Gastrocnemius medialis (tissue), 4 donors: ENCODE results near the gene MEF2D. TPM values are rescaled to one million over a fixed set of nuclear protein-coding genes. Genes with fewer than 3 reads are reported as not detected.

Experiments
- ATAC-seq, 2 donors: fragments of 150-250 bp; one replicate each; pipeline ENCODE4 v1.9.1; 2016
- DNase-seq, 2 donors: peaks; one replicate each; pipeline ENCODE4 v3.0.0-alpha.2; 2019
- H3K27ac ChIP-seq, 4 donors: fragments of 200-600 bp; sonication (generic); 1 replicate in 1 of 4; 2 replicates in 3 of 4; pipeline ENCODE4 v1.5.1; 2016 to 2018; ENCODE audit warnings: mild to moderate bottlenecking in 2 of 4, moderate library complexity in 1 of 4
- H3K27me3 ChIP-seq, 3 donors: fragments of 200-600 bp; sonication (generic) in 2 of 3; 1 replicate in 1 of 3; 2 replicates in 2 of 3; pipeline versions ENCODE4 v1.5.1 to v1.6.0; 2016 to 2019; ENCODE audit warnings: mild to moderate bottlenecking in 1 of 3, moderate library complexity in 1 of 3
- H3K36me3 ChIP-seq, 2 donors: fragments of 200-600 bp; sonication (generic) in 1 of 2; one replicate each; pipeline ENCODE4 v1.5.1; 2017 to 2018
- H3K4me1 ChIP-seq, 2 donors: fragments of 200-600 bp; sonication (generic) in 1 of 2; one replicate each; pipeline ENCODE4 v1.5.1; 2016 to 2017; ENCODE audit warnings: mild to moderate bottlenecking in 2 of 2
- H3K4me3 ChIP-seq, 4 donors: fragments of 200-600 bp; sonication (generic) in 3 of 4; 1 replicate in 1 of 4; 2 replicates in 3 of 4; pipeline ENCODE4 v1.5.1; 2016 to 2019; ENCODE audit warnings: mild to moderate bottlenecking in 2 of 4
- H3K9me3 ChIP-seq, 3 donors: fragments of 200-600 bp; sonication (generic) in 2 of 3; 1 replicate in 1 of 3; 2 replicates in 2 of 3; pipeline ENCODE4 v1.5.1; 2016 to 2019
- POLR2A ChIP-seq, 2 donors: fragments of 450-650 bp; IDR thresholded peaks; one replicate each; pipeline ENCODE4 v1.6.1; 2017; ENCODE audit warnings: antibody characterized with exemption in 2 of 2, mild to moderate bottlenecking in 2 of 2, moderate library complexity in 2 of 2
- in situ Hi-C, 4 donors: fragments of 200-750 bp; cut with MboI; loops; one replicate each; pipeline versions ENCODE4 v1.15.0 to v1.8.0; 2017; ENCODE audit warnings: low sequenced_read_pairs in 4 of 4
- intact Hi-C: fragments of 100-400 bp; cut with DNase I; formaldehyde crosslinking; loops from one replicate; pipeline ENCODE4 v1.15.1; 2023; ENCODE audit warnings: low total_unique reads
- total RNA-seq, 4 donors: library from RNA; depleted of rRNA; stranded (reverse); fragments of >200 nt; gene quantifications; one replicate each; pipeline versions ENCODE4 v1.1.0 to v1.2.3, GENCODE V29; 2016
- TF ChIP-seq, protein P1 (sequence below), 5 experiments: fragments of 450-650 bp in 3 of 5; fragments of 200-600 bp in 2 of 5; sonication (generic) in 2 of 5; IDR thresholded peaks in 4 of 5; conservative IDR thresholded peaks in 1 of 5; 1 replicate in 4 of 5; 2 replicates in 1 of 5; pipeline ENCODE4 v1.5.1; 2016 to 2019; ENCODE audit warnings: antibody characterized with exemption in 5 of 5, mild to moderate bottlenecking in 3 of 5, moderate library complexity in 3 of 5

MEF2D gene
- total RNA-seq, 4 donors from 2014 or later, result 129 to 260 (median 168) TPM

DNA sequence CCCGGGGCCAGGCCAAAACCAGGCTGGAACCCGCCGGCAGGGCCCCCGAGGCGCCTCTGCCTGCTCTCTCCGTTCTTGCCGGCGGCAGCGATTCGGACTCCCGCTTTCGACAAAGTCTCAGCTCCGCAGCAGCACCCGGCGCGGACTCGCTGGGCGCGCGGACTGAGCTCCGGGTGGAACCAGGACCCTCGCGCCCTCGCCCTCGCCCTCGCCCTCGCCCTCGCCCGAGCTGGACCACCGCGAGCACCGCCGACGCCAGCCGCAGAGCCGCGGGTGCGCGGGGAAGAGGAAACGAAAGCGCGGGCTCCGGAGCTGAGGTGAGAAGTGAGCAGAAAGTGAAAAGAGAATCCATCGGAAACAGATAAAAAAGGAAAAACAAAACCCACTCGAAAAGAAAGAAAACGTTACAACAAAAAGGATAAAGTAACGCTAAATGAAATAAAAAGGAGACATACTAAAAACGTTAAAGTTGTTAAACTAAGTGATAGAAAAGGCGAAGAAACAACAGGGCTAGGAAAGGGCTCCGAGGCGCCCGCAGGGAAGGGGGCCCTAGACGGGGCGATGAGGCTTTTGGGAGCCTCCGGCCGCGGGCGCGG lies 64.9 kb downstream of the MEF2D start:
- TF ChIP-seq, protein P1, sequence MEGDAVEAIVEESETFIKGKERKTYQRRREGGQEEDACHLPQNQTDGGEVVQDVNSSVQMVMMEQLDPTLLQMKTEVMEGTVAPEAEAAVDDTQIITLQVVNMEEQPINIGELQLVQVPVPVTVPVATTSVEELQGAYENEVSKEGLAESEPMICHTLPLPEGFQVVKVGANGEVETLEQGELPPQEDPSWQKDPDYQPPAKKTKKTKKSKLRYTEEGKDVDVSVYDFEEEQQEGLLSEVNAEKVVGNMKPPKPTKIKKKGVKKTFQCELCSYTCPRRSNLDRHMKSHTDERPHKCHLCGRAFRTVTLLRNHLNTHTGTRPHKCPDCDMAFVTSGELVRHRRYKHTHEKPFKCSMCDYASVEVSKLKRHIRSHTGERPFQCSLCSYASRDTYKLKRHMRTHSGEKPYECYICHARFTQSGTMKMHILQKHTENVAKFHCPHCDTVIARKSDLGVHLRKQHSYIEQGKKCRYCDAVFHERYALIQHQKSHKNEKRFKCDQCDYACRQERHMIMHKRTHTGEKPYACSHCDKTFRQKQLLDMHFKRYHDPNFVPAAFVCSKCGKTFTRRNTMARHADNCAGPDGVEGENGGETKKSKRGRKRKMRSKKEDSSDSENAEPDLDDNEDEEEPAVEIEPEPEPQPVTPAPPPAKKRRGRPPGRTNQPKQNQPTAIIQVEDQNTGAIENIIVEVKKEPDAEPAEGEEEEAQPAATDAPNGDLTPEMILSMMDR (IDR thresholded peaks at IDR 0.05 in 4 of 5, conservative IDR thresholded peaks at IDR 0.05 in 1 of 5), result no peak
- TF ChIP-seq POLR2A (IDR thresholded peaks at IDR 0.05), result no peak
- Histone ChIP-seq H3K27ac (no peak overlapping the region), H3K4me3 (peak overlapping the region; percentile 18 to 57 (median 43)), H3K9me3 (no peaks in the 10 kb centered on the region), H3K36me3 (no peaks in the 10 kb centered on the region), H3K4me1 (peaks cover 10 to 16% of the 10 kb centered on the region in 2 donors), H3K27me3 (peaks cover 89 to 99% (median 97%) of the 10 kb centered on the region in 3 donors)
- intact Hi-C loops (no loop called here), in situ Hi-C loops (no loop called here)
- ATAC-seq, result no peak
- no peak for DNase-seq

DNA sequence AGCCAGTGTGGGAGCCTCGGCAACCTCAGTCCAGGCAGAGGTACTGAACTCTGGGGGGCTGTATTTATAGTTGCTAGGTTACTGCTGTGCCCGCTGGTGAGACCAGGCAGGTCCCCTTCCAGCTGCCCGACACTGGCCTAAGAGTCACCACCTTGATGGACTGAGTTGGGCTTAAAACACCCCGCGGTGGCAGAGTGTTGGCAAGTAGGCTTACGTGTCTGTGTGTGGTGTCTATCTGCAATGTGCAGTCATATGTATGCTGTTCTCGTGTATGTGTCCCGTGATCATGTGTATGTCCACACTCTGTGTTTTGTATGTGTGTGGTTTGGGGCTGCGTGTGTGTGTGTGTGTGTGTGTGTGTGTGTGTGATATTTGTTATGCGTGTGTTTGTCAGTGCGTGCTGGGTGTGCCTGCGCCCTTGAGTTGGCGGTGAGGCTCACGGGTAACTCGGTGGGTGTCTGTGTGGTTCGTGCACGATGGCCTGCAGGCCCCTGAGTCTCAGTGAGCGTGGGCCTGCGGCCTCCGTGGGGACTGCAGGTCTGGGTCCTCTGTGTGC lies 65.5 kb downstream of the MEF2D start:
- no peak for TF ChIP-seq POLR2A (IDR thresholded peaks at IDR 0.05)
- TF ChIP-seq, protein P1 (IDR thresholded peaks at IDR 0.05 in 4 of 5, conservative IDR thresholded peaks at IDR 0.05 in 1 of 5), result no peak
- Histone ChIP-seq H3K27ac (no peak overlapping the region), H3K4me3 (peak overlapping the region in 3 of 4 donors; percentile 34 to 57 (median 52)), H3K27me3 (peaks cover 89 to 97% (median 97%) of the 10 kb centered on the region in 3 donors), H3K9me3 (no peaks in the 10 kb centered on the region), H3K36me3 (no peaks in the 10 kb centered on the region), H3K4me1 (peaks cover 10 to 16% of the 10 kb centered on the region in 2 donors)
- in situ Hi-C loops (loop anchor here in 1 of 4 donors (5.0 kb wide), 1 partner anchor 48 kb away; no protein-coding TSS in a partner anchor), intact Hi-C loops (no loop called here)
- ATAC-seq (no peak), DNase-seq (no peak)

DNA sequence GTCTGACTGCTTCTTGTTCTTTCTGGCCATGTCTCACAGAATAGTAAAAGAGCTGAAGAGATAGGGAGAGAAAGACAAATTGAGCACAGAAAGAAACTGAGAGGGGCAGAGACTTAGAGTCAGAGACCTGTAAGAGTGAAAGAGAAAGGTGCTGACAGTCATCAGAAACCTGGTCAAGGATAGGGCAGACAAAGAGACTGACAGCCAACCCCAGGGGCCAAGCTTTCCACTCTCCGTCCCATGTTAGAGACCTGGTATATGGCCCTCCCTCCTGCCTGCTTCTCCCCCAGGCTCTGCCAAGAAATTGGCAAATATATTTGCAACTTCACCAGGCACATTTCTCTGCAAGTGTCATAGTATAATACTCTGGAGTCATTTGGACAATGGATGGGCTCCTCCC lies 67.0 kb downstream of the MEF2D start:
- peaks cover 10 to 16% of the 10 kb centered on the region in 2 donors for H3K4me1 ChIP-seq
- no peak for ATAC-seq
- in situ Hi-C loops (loop anchor here in 1 of 4 donors (5.0 kb wide), 1 partner anchor 46 kb away; no protein-coding TSS in a partner anchor), intact Hi-C loops (no loop called here)
- no peak overlapping the region for H3K27ac ChIP-seq
- no peaks in the 10 kb centered on the region for H3K9me3 ChIP-seq
- H3K36me3 ChIP-seq, result no peaks in the 10 kb centered on the region
- no peak for TF ChIP-seq POLR2A (IDR thresholded peaks at IDR 0.05)
- TF ChIP-seq, protein P1 (IDR thresholded peaks at IDR 0.05 in 4 of 5, conservative IDR thresholded peaks at IDR 0.05 in 1 of 5), result no peak
- H3K4me3 ChIP-seq, result no peak overlapping the region
- no peak for DNase-seq
- peaks cover 89 to 97% (median 96%) of the 10 kb centered on the region in 3 donors for H3K27me3 ChIP-seq

DNA sequence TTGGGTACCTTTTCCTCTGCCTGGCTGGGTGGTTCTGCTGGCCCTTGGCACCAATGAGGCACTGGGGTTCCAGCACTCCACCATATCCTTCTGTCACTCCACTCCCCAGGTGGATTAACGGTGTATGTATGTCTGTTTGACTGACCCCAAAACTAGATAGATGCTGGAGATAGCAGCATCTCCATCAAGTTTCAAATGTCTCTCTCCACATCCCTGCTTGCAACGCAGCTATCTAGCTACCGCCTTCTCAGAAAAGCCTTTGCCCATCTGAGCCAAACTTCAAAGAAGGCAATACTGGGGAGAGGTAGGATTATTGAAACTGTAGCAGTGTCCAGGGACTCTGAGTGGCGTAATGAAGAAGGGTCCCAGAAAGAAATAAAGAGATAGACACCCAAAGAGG lies 67.5 kb downstream of the MEF2D start:
- H3K36me3 ChIP-seq, result no peaks in the 10 kb centered on the region
- ATAC-seq (no peak), DNase-seq (no peak)
- peaks cover 88 to 96% (median 94%) of the 10 kb centered on the region in 3 donors for H3K27me3 ChIP-seq
- in situ Hi-C loops (loop anchor here in 1 of 4 donors (5.0 kb wide), 1 partner anchor 46 kb away; no protein-coding TSS in a partner anchor), intact Hi-C loops (no loop called here)
- H3K27ac ChIP-seq, result no peak overlapping the region
- H3K4me3 ChIP-seq, result no peak overlapping the region
- no peaks in the 10 kb centered on the region for H3K9me3 ChIP-seq
- TF ChIP-seq POLR2A (IDR thresholded peaks at IDR 0.05), result no peak
- TF ChIP-seq, protein P1 (IDR thresholded peaks at IDR 0.05 in 4 of 5, conservative IDR thresholded peaks at IDR 0.05 in 1 of 5), result no peak
- peaks cover 10 to 16% of the 10 kb centered on the region in 2 donors for H3K4me1 ChIP-seq
